Uterus (tissue), 4 donors: ENCODE measurements around the gene MAGEB4. TPM values are rescaled to one million over a fixed set of nuclear protein-coding genes. Genes with fewer than 3 reads are reported as not detected.

Source experiments
- DNase-seq, 2 donors: peaks; one replicate each; pipeline ENCODE4 v3.0.0-alpha.2; 2019 to 2020
- H3K27ac ChIP-seq, 2 donors: fragments of 200-600 bp; sonication (generic); 1 replicate in 1 of 2; 2 replicates in 1 of 2; pipeline ENCODE4 v1.5.1; 2016 to 2018
- H3K27me3 ChIP-seq, 2 donors: fragments of 200-600 bp; sonication (generic); one replicate each; pipeline ENCODE4 v1.5.1; 2018 to 2019; ENCODE audit warnings: control low read depth in 1 of 2
- H3K36me3 ChIP-seq, 2 donors: fragments of 200-600 bp; sonication (generic); one replicate each; pipeline ENCODE4 v1.5.1; 2019; ENCODE audit warnings: control low read depth in 1 of 2
- H3K4me1 ChIP-seq, 2 donors: fragments of 200-600 bp; sonication (generic); one replicate each; pipeline ENCODE4 v1.5.1; 2018 to 2019; ENCODE audit warnings: control low read depth in 1 of 2
- H3K4me3 ChIP-seq, 2 donors: fragments of 200-600 bp; sonication (generic); 1 replicate in 1 of 2; 2 replicates in 1 of 2; pipeline ENCODE4 v1.5.1; 2018 to 2019; ENCODE audit warnings: mild to moderate bottlenecking in 1 of 2
- H3K9me3 ChIP-seq, 2 donors: fragments of 200-600 bp; sonication (generic); one replicate each; pipeline ENCODE4 v1.5.1; 2019; ENCODE audit warnings: control low read depth in 1 of 2
- CTCF ChIP-seq, 4 experiments: fragments of 200-600 bp in 2 of 4; fragments of 450-650 bp in 2 of 4; sonication (generic) in 2 of 4; IDR thresholded peaks; one replicate each; pipeline ENCODE4 v1.5.1; 2016 to 2019; ENCODE audit warnings: antibody characterized with exemption in 4 of 4, mild to moderate bottlenecking in 2 of 4, moderate library complexity in 1 of 4
- POLR2A ChIP-seq, 2 donors: fragments of 450-650 bp; IDR thresholded peaks; one replicate each; pipeline ENCODE4 v1.6.1; 2016; ENCODE audit warnings: antibody characterized with exemption in 2 of 2, mild to moderate bottlenecking in 1 of 2, moderate library complexity in 1 of 2
- intact Hi-C: fragments of 100-400 bp; cut with DNase I; formaldehyde crosslinking; loops from one replicate; pipeline ENCODE4 v1.15.1; 2023; ENCODE audit warnings: low total_unique reads
- total RNA-seq, 4 donors: library from RNA; depleted of rRNA in 3 of 4; stranded (reverse); fragments of >200 nt in 3 of 4; gene quantifications; one replicate each; pipeline versions ENCODE4 v1.1.0 to v1.2.4, GENCODE V29; 2014 to 2023
- donor health status: DM: yes; HTN: yes; CAD: no.

Gene MAGEB4
- total RNA-seq, 4 donors from 2014 or later, result not detected

DNA sequence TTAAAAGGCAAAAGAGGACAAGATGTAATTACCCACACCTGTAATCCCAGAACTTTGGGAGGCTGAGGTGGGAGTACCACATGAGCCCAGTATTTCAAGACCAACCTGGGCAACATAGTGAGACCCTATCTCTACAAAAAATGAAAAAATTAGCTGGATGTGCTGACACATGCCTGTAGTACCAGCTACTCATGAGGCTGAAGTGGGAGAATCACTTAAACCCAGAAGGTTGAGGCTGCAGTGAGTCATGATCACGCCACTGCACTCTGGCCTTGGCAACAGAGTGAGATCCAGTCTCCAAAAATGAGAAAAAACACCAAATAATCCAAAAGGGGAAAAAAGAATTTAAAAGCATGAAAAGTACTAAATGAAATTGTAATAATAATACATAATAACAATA is 36.6 kb downstream of the MAGEB4 start:
- TF ChIP-seq CTCF (IDR thresholded peaks at IDR 0.05), result no peak
- no peak for TF ChIP-seq POLR2A (IDR thresholded peaks at IDR 0.05)
- no peak overlapping the region for H3K27ac ChIP-seq
- H3K4me3 ChIP-seq, result no peak overlapping the region
- no peak for DNase-seq
- no peaks in the 10 kb centered on the region for H3K36me3 ChIP-seq
- no peaks in the 10 kb centered on the region for H3K4me1 ChIP-seq
- no peaks in the 10 kb centered on the region for H3K9me3 ChIP-seq
- H3K27me3 ChIP-seq, result peaks cover 0 to 4% of the 10 kb centered on the region in 2 donors
- intact Hi-C loops, result no loop called here

- Histone ChIP-seq H3K27ac (no peak overlapping the region), H3K27me3 (peaks cover 0 to 4% of the 10 kb centered on the region in 2 donors), H3K36me3 (no peaks in the 10 kb centered on the region), H3K4me1 (no peaks in the 10 kb centered on the region), H3K4me3 (no peak overlapping the region), H3K9me3 (no peaks in the 10 kb centered on the region)
- intact Hi-C loops, result no loop called here
- TF ChIP-seq CTCF (IDR thresholded peaks at IDR 0.05) (no peak), POLR2A (IDR thresholded peaks at IDR 0.05) (no peak)
- DNase-seq, result no peak
These were observed 38.6 kb downstream of the MAGEB4 start for GRCh38 chrX:30280428-30280827.

- Histone ChIP-seq H3K9me3 (no peaks in the 10 kb centered on the region), H3K27ac (no peak overlapping the region), H3K27me3 (peaks cover 0 to 4% of the 10 kb centered on the region in 2 donors), H3K36me3 (no peaks in the 10 kb centered on the region), H3K4me3 (no peak overlapping the region), H3K4me1 (no peaks in the 10 kb centered on the region)
- intact Hi-C loops, result no loop called here
- no peak for TF ChIP-seq POLR2A (IDR thresholded peaks at IDR 0.05)
- TF ChIP-seq CTCF (IDR thresholded peaks at IDR 0.05), result no peak
- DNase-seq, result no peak
These were observed 40.7 kb downstream of the MAGEB4 start for GRCh38 chrX:30282527-30282926.

GRCh38 chrX:30283456-30284200 is 41.8 kb downstream of the MAGEB4 start:
- DNase-seq, result no peak
- no peak overlapping the region for H3K27ac ChIP-seq
- H3K27me3 ChIP-seq, result no peaks in the 10 kb centered on the region
- intact Hi-C loops, result no loop called here
- H3K4me1 ChIP-seq, result no peaks in the 10 kb centered on the region
- no peaks in the 10 kb centered on the region for H3K9me3 ChIP-seq
- TF ChIP-seq POLR2A (IDR thresholded peaks at IDR 0.05), result no peak
- TF ChIP-seq CTCF (IDR thresholded peaks at IDR 0.05), result no peak
- no peak overlapping the region for H3K4me3 ChIP-seq
- no peaks in the 10 kb centered on the region for H3K36me3 ChIP-seq

Other genes starting within 250 kb of the MAGEB4 start
- not detected for gene MAGEB2, start 26.4 kb upstream of the MAGEB4 start, total RNA-seq
- gene MAGEB3, start 11.3 kb upstream of the MAGEB4 start, total RNA-seq, result not detected
- gene MAGEB1, start 5.1 kb downstream of the MAGEB4 start, total RNA-seq, result not detected
- under 1 TPM in 1 of 4 donors, not detected in 3; 0.28 TPM for gene NR0B1, start 67.4 kb downstream of the MAGEB4 start, total RNA-seq